GM18907 (cell line): ENCODE measurements around the gene RBM34.

Experiments used
- ATAC-seq: cut with Tn5 transposase; IDR thresholded peaks from one replicate; pipeline ENCODE4 v1.9.1; 2021; ENCODE audit warnings: mild to moderate bottlenecking, moderate library complexity; ENCODE audit not compliant: unreplicated experiment

Gene RBM34

DNA sequence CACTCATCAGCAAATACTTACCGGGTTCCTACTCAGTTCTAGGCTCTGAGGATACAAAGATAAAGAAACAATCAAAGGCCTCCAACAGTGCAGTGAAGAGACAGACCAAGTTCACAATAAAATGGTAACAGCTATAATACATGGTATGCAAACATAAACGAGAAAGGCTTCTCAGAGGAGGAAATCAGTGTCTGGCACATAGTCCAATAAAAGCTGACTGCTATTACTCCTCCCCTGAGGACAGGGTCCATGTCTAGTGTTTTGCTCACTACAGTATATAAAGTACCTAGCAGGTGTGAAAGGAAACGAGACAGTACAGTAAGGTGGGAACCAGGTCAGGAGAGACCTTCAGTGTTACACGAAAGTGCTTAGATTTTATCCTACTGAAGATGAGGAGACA lies 4.3 kb downstream of the RBM34 start:
- ATAC-seq, result no peak

DNA sequence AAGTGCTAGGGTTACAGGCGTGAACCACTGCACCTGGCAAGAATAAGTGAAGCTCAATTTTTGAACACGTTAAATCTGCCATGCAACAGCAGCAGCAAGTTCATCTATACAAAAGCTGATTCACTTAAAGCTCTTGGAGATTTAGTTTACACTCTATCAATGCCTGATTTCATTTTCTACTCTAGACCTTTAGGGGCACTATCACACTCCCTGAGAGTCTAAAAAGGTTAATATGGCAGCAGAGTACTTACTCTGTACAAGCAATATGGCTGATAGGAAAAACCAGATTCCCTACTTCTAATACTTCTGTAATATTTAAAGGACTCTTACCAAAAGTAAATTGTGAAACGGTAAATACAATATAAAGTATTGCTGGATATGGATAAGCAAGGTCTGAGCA lies 4.8 kb downstream of the RBM34 start:
- no peak for ATAC-seq

DNA sequence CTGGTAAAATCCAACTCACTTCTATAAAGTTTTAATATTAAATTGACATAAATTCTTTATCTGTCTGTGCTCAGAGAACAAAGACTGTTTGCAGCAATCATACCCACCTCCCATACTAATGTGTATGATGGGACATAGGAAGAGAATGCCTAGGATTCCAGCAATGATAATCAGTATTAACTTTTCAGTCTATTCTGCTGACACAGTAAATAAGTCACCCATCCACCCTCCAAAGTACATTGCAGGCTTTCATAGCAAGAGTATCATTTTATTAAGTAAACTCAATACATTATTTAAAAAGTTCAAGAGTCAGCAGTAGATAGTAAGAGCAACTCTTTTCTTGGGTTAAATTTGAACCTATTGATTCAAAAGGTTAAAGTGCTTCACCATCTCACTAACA lies 8.8 kb downstream of the RBM34 start:
- no peak for ATAC-seq

DNA sequence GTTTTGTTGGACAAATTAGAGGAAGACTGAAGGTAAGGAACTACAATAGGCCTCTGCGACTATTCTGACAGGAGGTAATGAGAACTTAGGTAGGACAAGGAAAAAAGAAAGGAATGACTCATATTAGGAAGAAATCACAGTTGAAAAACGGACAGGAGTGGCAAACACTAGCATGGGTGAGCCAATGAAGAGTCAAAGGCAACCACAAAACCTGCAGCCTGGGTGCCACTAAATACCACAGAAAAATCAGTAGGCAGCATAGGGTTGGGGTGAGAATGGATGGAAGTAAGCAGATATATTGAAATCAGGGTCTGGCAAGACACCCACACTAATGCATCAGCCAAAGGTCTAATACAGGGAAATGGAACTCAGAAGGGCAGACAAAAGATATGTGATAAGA lies 10.0 kb downstream of the RBM34 start:
- ATAC-seq, result no peak

GRCh38 chr1:235149824-235150223 lies 11.2 kb downstream of the RBM34 start:
- ATAC-seq, result no peak

GRCh38 chr1:235147269-235147668 lies 13.8 kb downstream of the RBM34 start:
- no peak for ATAC-seq

GRCh38 chr1:235145639-235146038 lies 15.4 kb downstream of the RBM34 start:
- ATAC-seq, result no peak

DNA sequence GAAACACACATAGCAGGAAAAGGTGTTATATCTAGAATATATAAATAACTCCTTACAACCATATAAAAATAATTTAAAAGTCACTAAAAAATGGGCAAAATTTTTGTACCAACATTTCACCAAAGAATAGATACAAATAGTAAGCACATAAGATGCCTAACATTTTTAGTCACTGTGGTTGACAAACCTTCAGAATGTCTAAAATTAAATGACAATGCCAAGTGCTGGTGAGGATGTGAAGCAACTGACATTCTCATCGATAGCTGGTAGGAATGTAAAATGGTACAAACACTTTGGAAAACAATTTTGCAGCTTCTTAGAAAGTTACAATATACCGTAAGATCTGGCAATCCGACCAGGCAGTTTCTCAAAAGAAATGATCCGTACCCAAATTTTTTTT lies 18.1 kb downstream of the RBM34 start:
- ATAC-seq, result no peak

- no peak for ATAC-seq
Measured at GRCh38 chr1:235139315-235139714, 21.7 kb downstream of the RBM34 start.

DNA sequence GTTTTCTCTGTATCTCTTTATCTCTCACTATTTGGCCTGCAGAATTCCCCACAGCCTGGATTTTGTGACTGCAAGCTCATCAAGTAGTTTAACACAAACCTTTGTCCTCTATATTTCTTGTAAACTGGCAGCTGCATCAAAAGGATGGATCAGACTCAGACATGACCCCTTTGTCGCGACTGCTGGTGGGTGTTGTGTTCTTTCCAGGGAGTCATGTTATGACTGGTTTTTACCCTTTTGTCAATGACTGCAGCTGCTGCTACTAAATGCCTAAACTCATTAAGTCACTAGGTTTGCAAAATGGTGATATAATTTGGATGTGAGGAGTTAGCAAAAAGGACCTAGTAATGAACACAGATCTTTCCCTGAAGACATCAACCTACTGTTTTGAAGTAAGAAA lies 22.2 kb downstream of the RBM34 start:
- ATAC-seq, result no peak

- ATAC-seq, result no peak
Measured at GRCh38 chr1:235136111-235136510, 24.9 kb downstream of the RBM34 start.

GRCh38 chr1:235134171-235134570 lies 26.9 kb downstream of the RBM34 start:
- ATAC-seq, result no peak

DNA sequence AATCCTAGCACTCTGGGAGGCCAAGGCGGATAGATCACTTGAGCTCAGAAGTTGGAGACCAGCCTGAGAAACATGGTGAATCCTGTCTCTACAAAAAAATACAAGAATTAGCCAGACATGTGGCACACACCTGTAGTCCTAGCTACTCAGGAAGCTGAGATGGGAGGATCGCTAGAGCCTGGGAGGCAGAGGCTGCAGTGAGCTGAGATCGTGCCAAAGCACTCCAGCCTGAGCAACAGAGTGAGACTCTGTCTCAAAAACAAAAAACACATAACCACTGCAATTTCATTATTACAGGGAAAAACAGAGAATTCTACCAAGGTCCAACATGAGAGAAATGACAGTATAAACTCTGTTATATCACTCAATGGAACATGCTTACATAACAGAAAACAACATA lies 28.0 kb downstream of the RBM34 start:
- ATAC-seq, result no peak

- no peak for ATAC-seq
Measured at GRCh38 chr1:235131961-235132360, 29.1 kb downstream of the RBM34 start.

GRCh38 chr1:235130766-235131270 lies 30.2 kb downstream of the RBM34 start:
- no peak for ATAC-seq

DNA sequence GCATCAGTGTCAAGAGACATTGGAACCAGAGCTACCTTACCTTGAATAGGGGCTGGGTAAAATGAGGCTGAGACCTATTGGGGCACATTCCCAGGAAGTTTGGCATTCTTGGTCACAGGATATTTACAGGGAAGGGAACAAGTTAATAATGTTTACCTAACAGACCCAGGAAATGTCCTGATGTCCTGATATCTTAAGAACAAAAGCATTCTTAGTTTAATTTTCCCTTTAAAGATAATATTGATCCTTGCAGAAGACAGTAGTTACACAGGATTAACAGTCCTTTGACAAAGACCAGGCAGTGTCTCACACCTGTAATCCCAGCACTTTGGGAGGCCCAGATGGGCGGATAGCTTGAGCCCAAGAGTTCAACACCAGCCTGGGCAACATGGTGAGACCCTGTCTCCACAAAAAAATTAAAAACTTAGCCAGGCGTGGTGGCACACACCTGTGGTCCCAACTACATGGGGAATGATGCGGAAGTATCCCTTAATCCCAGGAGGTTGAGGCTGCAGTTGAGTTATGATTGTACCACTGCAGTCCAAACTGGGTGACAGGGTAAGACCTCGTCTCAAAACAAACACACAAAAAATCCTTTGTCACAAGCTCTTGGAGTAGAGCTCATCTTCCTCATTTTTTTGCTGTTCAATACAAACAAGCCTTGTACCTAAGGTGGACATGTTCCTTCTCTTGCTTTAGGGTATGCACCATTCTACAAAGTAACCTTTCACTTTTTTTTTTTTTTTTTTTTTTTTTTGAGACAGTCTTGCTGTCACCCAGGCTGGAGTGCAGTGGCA lies 31.1 kb downstream of the RBM34 start:
- no peak for ATAC-seq

DNA sequence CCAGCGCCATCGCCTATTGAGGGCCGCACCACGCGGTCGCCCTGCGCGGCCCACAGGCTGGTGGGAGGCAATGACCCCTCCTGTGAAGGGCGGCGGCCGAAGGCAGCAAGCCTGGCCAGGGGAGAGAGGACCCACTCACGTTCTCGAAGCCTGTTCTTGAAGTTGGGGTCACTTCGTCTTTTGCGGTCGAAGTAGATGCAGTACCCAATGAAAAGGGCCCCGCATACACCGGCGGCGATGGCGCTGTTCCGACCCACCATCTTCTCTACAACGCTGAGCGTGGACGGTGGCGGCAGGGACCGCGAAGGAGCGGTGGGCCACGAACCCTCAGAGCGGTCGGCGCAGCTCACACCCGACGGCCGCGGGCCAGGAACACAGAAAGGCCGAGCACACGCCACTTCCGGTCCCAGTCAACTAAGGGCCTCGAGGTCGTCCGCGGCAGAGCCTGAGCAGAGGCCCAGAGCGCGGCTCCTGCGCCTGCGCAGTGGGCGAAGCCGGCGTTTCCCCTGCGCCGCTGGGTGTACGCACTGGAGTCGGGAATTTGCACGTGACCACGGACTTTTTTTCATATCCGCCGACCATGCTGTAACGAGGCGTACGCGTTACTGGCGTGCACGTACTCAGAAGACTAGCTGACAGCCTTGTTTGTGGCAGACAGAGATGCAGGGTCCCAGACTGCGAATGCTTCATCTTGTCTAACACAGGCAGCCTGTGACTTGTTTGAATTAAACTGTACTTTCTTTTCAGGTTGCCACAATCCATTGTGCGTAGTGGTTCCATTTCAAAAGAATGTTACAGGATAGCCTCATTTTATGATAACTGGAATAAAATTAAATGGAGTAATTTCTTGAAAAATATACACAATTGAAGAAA lies 32.4 kb downstream of the RBM34 start, which contains the start of gene TOMM20:
Gene TOMM20 (minus strand): TSS at position 382 of the 873 bp plus-strand sequence. CDS start 122 bp downstream, at position 260.
- ATAC-seq, result peak; percentile 91

GRCh38 chr1:235127732-235128455 lies 33.2 kb downstream of the RBM34 start:
- ATAC-seq, result no peak

GRCh38 chr1:235127203-235127602 lies 33.8 kb downstream of the RBM34 start:
- ATAC-seq, result no peak

DNA sequence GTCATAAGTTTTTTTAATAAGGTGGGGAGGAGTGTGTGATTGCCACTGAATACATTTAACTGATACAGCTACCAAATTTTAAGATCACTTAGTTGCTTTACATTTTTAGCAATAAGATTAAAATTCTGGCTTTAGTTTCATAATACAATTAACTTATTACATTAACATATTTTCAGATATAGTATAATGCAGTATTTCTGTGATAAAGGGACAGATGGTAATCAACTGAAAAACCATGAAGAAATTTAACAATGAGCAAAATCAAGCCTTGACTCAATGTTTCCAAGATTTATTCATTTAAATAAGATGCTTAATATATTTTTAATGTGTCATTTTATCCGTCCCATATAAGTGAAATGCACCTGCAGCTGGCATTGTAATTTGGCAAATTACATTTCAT lies 36.4 kb downstream of the RBM34 start:
- no peak for ATAC-seq

DNA sequence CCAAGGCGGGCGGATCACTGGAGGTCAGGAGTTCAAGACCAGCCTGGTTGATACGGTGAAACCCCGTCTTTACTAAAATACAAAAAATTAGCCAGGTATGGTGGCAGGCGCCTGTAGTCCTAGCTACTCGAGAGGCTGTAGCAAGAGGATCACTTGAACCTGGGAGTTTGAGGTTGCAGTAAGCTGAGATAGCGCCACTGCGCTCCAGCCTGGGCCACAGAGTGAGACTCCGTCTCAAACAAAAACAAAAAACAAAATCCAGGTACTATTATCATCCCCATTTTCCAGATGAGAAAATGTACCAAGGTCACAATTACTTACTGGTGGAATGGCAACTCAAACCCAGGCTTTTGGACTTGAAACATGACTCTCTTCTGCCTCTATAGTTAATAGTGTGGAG lies 36.9 kb downstream of the RBM34 start:
- ATAC-seq, result no peak
